IPS-NIHi7 (cell line): ENCODE measurements around the gene SUGT1.
"Not testable (repeated sequence)": the region's sequence is repeated elsewhere in the genome, so short reads cannot be mapped to it uniquely, and the experiment has no call there.

Experiments
- DNase-seq: peaks from one replicate; pipeline ENCODE4 v3.0.0; 2012; ENCODE audit warnings: mixed read lengths; ENCODE audit errors: extremely low spot score

The SUGT1 gene

GRCh38 chr13:52652196-52652979 is at the start of gene SUGT1:
SUGT1 (plus strand) TSS chr13:52652836; CDS start chr13:52652921, 85 bp downstream.
- DNase-seq, result peak; percentile 92

GRCh38 chr13:52603316-52603715 is 49.3 kb upstream of the SUGT1 start:
- not testable (repeated sequence) for DNase-seq

GRCh38 chr13:52606126-52606525 is 46.5 kb upstream of the SUGT1 start:
- not testable (repeated sequence) for DNase-seq

GRCh38 chr13:52606795-52607194 is 45.8 kb upstream of the SUGT1 start:
- DNase-seq, result not testable (repeated sequence)

- not testable (repeated sequence) for DNase-seq
Measured at GRCh38 chr13:52608184-52608583, 44.5 kb upstream of the SUGT1 start.

- DNase-seq, result peak; percentile 31
Measured at GRCh38 chr13:52609013-52609606, 43.5 kb upstream of the SUGT1 start.

- not testable (repeated sequence) for DNase-seq
Measured at GRCh38 chr13:52610158-52610557, 42.5 kb upstream of the SUGT1 start.

GRCh38 chr13:52615134-52615801 is 37.4 kb upstream of the SUGT1 start:
- DNase-seq, result no peak

GRCh38 chr13:52615812-52616211 is 36.8 kb upstream of the SUGT1 start:
- no peak for DNase-seq

GRCh38 chr13:52617070-52618060 is 35.3 kb upstream of the SUGT1 start:
- peak; percentile 90 for DNase-seq

GRCh38 chr13:52631083-52631690 is 21.4 kb upstream of the SUGT1 start:
- DNase-seq, result not testable (repeated sequence)

- no peak for DNase-seq
Measured at GRCh38 chr13:52638666-52639328, 13.8 kb upstream of the SUGT1 start.

GRCh38 chr13:52642131-52642530 is 10.5 kb upstream of the SUGT1 start, which contains the start of gene HNRNPA1L2:
HNRNPA1L2 (plus strand) TSS chr13:52642431; CDS start chr13:52642493, 62 bp downstream.
- DNase-seq, result no peak

- DNase-seq, result no peak
Measured at GRCh38 chr13:52644108-52644507, 8.5 kb upstream of the SUGT1 start.

- DNase-seq, result no peak
Measured at GRCh38 chr13:52646967-52647366, 5.7 kb upstream of the SUGT1 start.

- DNase-seq, result no peak
Measured at GRCh38 chr13:52650731-52651130, 1.9 kb upstream of the SUGT1 start.

- DNase-seq, result peak; percentile 54
Measured at GRCh38 chr13:52651897-52652195, 790 bp upstream of the SUGT1 start.

GRCh38 chr13:52652980-52653303 is 306 bp downstream of the SUGT1 start:
- DNase-seq, result peak; percentile 61

- DNase-seq, result no peak
Measured at GRCh38 chr13:52659340-52659739, 6.7 kb downstream of the SUGT1 start.

- DNase-seq, result no peak
Measured at GRCh38 chr13:52664272-52664671, 11.6 kb downstream of the SUGT1 start.

GRCh38 chr13:52665325-52665724 is 12.7 kb downstream of the SUGT1 start:
- DNase-seq, result no peak
